HepG2 (cell line): ENCODE results near the gene WDR54. TPM values are rescaled to one million over a fixed set of nuclear protein-coding genes. Genes with fewer than 3 reads are reported as not detected.

Experiments
- ATAC-seq: fragments of 200-7000 bp; cut with Tn5 transposase; 3 replicates; pipeline ENCODE4 v1.9.1; 2020; ENCODE audit warnings: mild to moderate bottlenecking, moderate library complexity
- BruUV-seq: library from RNA; stranded (reverse); fragments of 400-500 nt; replicated peaks from 2 replicates; lab custom pipeline; 2021; lab: Mats Ljungman, UMichigan
- CTCF ChIA-PET: fragments of 300-600 bp; formaldehyde crosslinking; extraction: SDS; loops from one replicate; lab custom pipeline; 2021; ENCODE audit warnings: low total read pairs, inconsistent platforms, low intra/inter-chr PET ratio; lab: Yijun Ruan, JAX
- POLR2A ChIA-PET: fragments of 350-600 bp; sonication (Branson Sonifier 250); formaldehyde crosslinking; loops from one replicate; lab custom pipeline; 2020; ENCODE audit warnings: antibody characterized with exemption, inconsistent platforms; lab: Yijun Ruan, JAX
- DNase-seq: peaks from one replicate; pipeline ENCODE4 v3.0.0-alpha.2; 2015; ENCODE audit warnings: low spot score
- FAIRE-seq: peaks from 3 replicates; lab custom pipeline; 2011; peaks lifted over from hg19 to GRCh38; lab: Jason Lieb, UNC
- H2AFZ ChIP-seq: one replicate; pipeline ENCODE4 v1.6.1; 2011; ENCODE audit warnings: low read length, inconsistent platforms
- H3K27ac ChIP-seq: fragments of 300-600 bp; 3 replicates; pipeline ENCODE4 v1.8.0; 2011; ENCODE audit warnings: mixed run types, mild to moderate bottlenecking, mixed read lengths, low read length, inconsistent platforms; ENCODE audit not compliant: insufficient read depth; ENCODE audit errors: extremely low read length
- H3K27me3 ChIP-seq, 2 experiments: fragments of 200-600 bp in 1 of 2; 2 replicates in 1 of 2; 3 replicates in 1 of 2; pipeline versions ENCODE4 v1.6.0 to v1.8.0; 2011; ENCODE audit warnings: low read length in 2 of 2, mild to moderate bottlenecking in 2 of 2, moderate library complexity in 2 of 2, inconsistent platforms in 1 of 2; ENCODE audit not compliant: insufficient read depth in 2 of 2, control insufficient read depth in 1 of 2
- H3K36me3 ChIP-seq, 2 experiments: fragments of 200-600 bp in 1 of 2; replicated peaks in 1 of 2; 2 replicates in 1 of 2; 3 replicates in 1 of 2; pipeline versions ENCODE4 v1.5.1 to v1.8.0; 2011; ENCODE audit warnings: low read length in 2 of 2, inconsistent platforms in 1 of 2; ENCODE audit not compliant: insufficient read depth in 2 of 2, control insufficient read depth in 1 of 2
- H3K4me1 ChIP-seq: 2 replicates; pipeline ENCODE4 v1.5.1; 2012; ENCODE audit warnings: low read length, inconsistent platforms; ENCODE audit not compliant: insufficient read depth
- H3K4me2 ChIP-seq: 2 replicates; pipeline ENCODE4 v1.6.0; 2011; ENCODE audit warnings: low read depth, low read length, inconsistent platforms
- H3K4me3 ChIP-seq, 3 experiments: fragments of 200-600 bp in 1 of 3; sonication (generic), shearing (Covaris generic) in 1 of 3; replicated peaks in 1 of 3; 2 replicates each; pipeline ENCODE4 v1.5.1; 2011 to 2016; ENCODE audit warnings: low read length in 3 of 3, inconsistent platforms in 2 of 3, low read depth in 2 of 3, mild to moderate bottlenecking in 2 of 3, control low read depth in 1 of 3, mixed read lengths in 1 of 3; ENCODE audit not compliant: insufficient read depth in 1 of 3
- H3K79me2 ChIP-seq: one replicate; pipeline ENCODE4 v1.6.1; 2011; ENCODE audit warnings: low read length, inconsistent platforms; ENCODE audit not compliant: insufficient read depth
- H3K9ac ChIP-seq: 2 replicates; pipeline ENCODE4 v1.6.0; 2011; ENCODE audit warnings: mild to moderate bottlenecking, low read depth, low read length, inconsistent platforms; ENCODE audit not compliant: insufficient read depth
- H3K9me3 ChIP-seq: 2 replicates; pipeline ENCODE4 v1.5.1; 2012; ENCODE audit warnings: mild to moderate bottlenecking, low read length
- H4K20me1 ChIP-seq: 2 replicates; pipeline ENCODE4 v1.6.0; 2011; ENCODE audit warnings: inconsistent platforms, mild to moderate bottlenecking, low read length, moderate library complexity; ENCODE audit not compliant: insufficient read depth
- CEBPG ChIP-seq: IDR thresholded peaks from 2 replicates; pipeline ENCODE4 v1.6.1; 2016
- DPF2 ChIP-seq: sonication (generic); formaldehyde crosslinking; IDR thresholded peaks from 2 replicates; pipeline ENCODE4 v1.4.0; 2020; ENCODE audit warnings: mild to moderate bottlenecking, low read depth, missing genetic modification reagents, borderline replicate concordance
- GATAD2A ChIP-seq: IDR thresholded peaks from 2 replicates; pipeline ENCODE4 v1.6.1; 2016
- GPBP1L1 ChIP-seq: sonication (generic); formaldehyde crosslinking; IDR thresholded peaks from 2 replicates; pipeline ENCODE4 v1.5.0; 2020; ENCODE audit warnings: mild to moderate bottlenecking, missing genetic modification reagents
- NCOA5 ChIP-seq: sonication (generic); formaldehyde crosslinking; IDR thresholded peaks from 2 replicates; pipeline ENCODE4 v1.4.0; 2020; ENCODE audit warnings: missing genetic modification reagents
- POLR2G ChIP-seq: fragments of 200-400 bp; formaldehyde crosslinking; IDR thresholded peaks from 2 replicates; pipeline ENCODE4 v1.6.1; 2018; ENCODE audit warnings: mild to moderate bottlenecking, low read depth, low read length, moderate library complexity
- RAD21 ChIP-seq: fragments of 450-650 bp; formaldehyde crosslinking; IDR thresholded peaks from 2 replicates; pipeline ENCODE4 v1.5.0; 2020; ENCODE audit warnings: mild to moderate bottlenecking
- RELA ChIP-seq: sonication (generic); formaldehyde crosslinking; IDR thresholded peaks from 2 replicates; pipeline ENCODE4 v1.4.0; 2020; ENCODE audit warnings: missing genetic modification reagents
- TBP ChIP-seq: sonication (generic); formaldehyde crosslinking; IDR thresholded peaks from 2 replicates; pipeline ENCODE4 v1.5.0; 2020; ENCODE audit warnings: missing genetic modification reagents
- ZBTB39 ChIP-seq: sonication (generic); formaldehyde crosslinking; IDR thresholded peaks from 2 replicates; pipeline ENCODE4 v1.5.0; 2020; ENCODE audit warnings: missing genetic modification reagents
- ZNF275 ChIP-seq: sonication (generic); formaldehyde crosslinking; IDR thresholded peaks from 2 replicates; pipeline ENCODE4 v1.8.0; 2022; ENCODE audit warnings: missing genetic modification reagents, mild to moderate bottlenecking, inconsistent platforms, borderline replicate concordance
- ZNF281 ChIP-seq: sonication (generic); formaldehyde crosslinking; IDR thresholded peaks from 2 replicates; pipeline ENCODE4 v1.4.0; 2020; ENCODE audit warnings: missing genetic modification reagents, borderline replicate concordance
- ZNF333 ChIP-seq: sonication (generic); formaldehyde crosslinking; IDR thresholded peaks from 2 replicates; pipeline ENCODE4 v1.4.0; 2020; ENCODE audit warnings: mild to moderate bottlenecking, missing genetic modification reagents, borderline replicate concordance
- ZNF460 ChIP-seq: sonication (generic); formaldehyde crosslinking; IDR thresholded peaks from 2 replicates; pipeline ENCODE4 v1.5.1; 2020; ENCODE audit warnings: missing genetic modification reagents, mild to moderate bottlenecking, borderline replicate concordance
- ZNF547 ChIP-seq: sonication (generic); formaldehyde crosslinking; IDR thresholded peaks from 2 replicates; pipeline ENCODE4 v1.5.1; 2020; ENCODE audit warnings: mild to moderate bottlenecking, missing genetic modification reagents
- ZNF564 ChIP-seq: sonication (generic); formaldehyde crosslinking; IDR thresholded peaks from 2 replicates; pipeline ENCODE4 v1.8.1; 2023; ENCODE audit warnings: mild to moderate bottlenecking, missing genetic modification reagents
- ZNF619 ChIP-seq: sonication (generic); formaldehyde crosslinking; IDR thresholded peaks from 2 replicates; pipeline ENCODE4 v1.4.0; 2020; ENCODE audit warnings: mild to moderate bottlenecking, missing genetic modification reagents
- WGBS: methylation state at CpG from one replicate; pipeline ENCODE4 v1.1.6; 2017; ENCODE audit warnings: low lambda C conversion rate; 5-methylcytosine and 5-hydroxymethylcytosine counted together
- in situ Hi-C: cut with HindIII; loops from 2 replicates; pipeline ENCODE4 v1.10.0; 2017; ENCODE audit warnings: low pct_unique_long_range_greater_than_20kb; ENCODE audit not compliant: extremely low pct_ligation_motif_present
- intact Hi-C: fragments of 100-400 bp; cut with micrococcal nuclease; formaldehyde crosslinking; loops from one replicate; pipeline ENCODE4 v1.10.0; 2022; ENCODE audit not compliant: unreplicated experiment
- polyA plus RNA-seq, 8 experiments: library from polyadenylated mRNA; depleted of rRNA in 3 of 8; stranded (reverse) in 7 of 8; unstranded in 1 of 8; fragments of >200 nt; fragmentation: Illumina TruSeq in 4 of 8; extraction: Trizol in 4 of 8; gene quantifications; 2 replicates each; pipeline versions ENCODE4 v1.2.1 to v1.2.3, GENCODE V29; 2011 to 2016; ENCODE audit warnings: low read depth in 4 of 8, missing spikeins in 1 of 8, mixed read lengths in 1 of 8; ENCODE audit not compliant: insufficient read depth in 1 of 8
- total RNA-seq, 5 experiments: library from RNA; depleted of rRNA; stranded (reverse); fragments of >200 nt; fragmentation: Illumina TruSeq; extraction: Trizol; gene quantifications; 2 replicates each; pipeline ENCODE4 v1.2.3, GENCODE V29; 2016; ENCODE audit warnings: low read depth in 1 of 5

WDR54 gene
- total and polyA plus RNA-seq, 2 of the 13 experiments (the other 11 are each of a cell fraction or from before 2014, with no cell fraction given): 2.0 to 17.3 TPM

- H3K9me3 ChIP-seq: no peaks in the 10 kb centered on the region
- FAIRE-seq: no peak
- DNase-seq: no peak
Measured at GRCh38 chr2:74373221-74373676, 48.3 kb upstream of the WDR54 start.

More at GRCh38 chr2:74373221-74373676, 48.3 kb upstream of the WDR54 start:
- Histone ChIP-seq H3K79me2 (no peaks in the 10 kb centered on the region), H3K4me1 (no peaks in the 10 kb centered on the region), H2AFZ (no peak overlapping the region), H3K4me3 (no peak overlapping the region), H3K27ac (no peak overlapping the region), H3K4me2 (no peak overlapping the region), H3K27me3 (no peaks in the 10 kb centered on the region), H4K20me1 (no peaks in the 10 kb centered on the region; the same call in 1 of the 2 replicates), H3K9ac (no peak overlapping the region), H3K36me3 (peaks cover 51 to 69% of the 10 kb centered on the region in 2 experiments)
- BruUV-seq: no TSS peak
- no peak for TF ChIP-seq NCOA5 (CRISPR knock-in tag)
- TF ChIP-seq RELA (CRISPR knock-in tag): no peak
- TF ChIP-seq ZNF619 (CRISPR knock-in tag): no peak
- TF ChIP-seq ZNF333 (CRISPR knock-in tag): no peak
- TF ChIP-seq RAD21 (CRISPR knock-in tag): no peak
- no peak for TF ChIP-seq ZBTB39 (CRISPR knock-in tag)
- TF ChIP-seq CEBPG (CRISPR knock-in tag): no peak
- no peak for TF ChIP-seq ZNF460 (CRISPR knock-in tag)
- no peak for TF ChIP-seq POLR2G
- TF ChIP-seq ZNF281 (CRISPR knock-in tag): no peak
- no peak for TF ChIP-seq DPF2 (CRISPR knock-in tag)
- no peak for TF ChIP-seq GATAD2A (CRISPR knock-in tag)
- no peak for TF ChIP-seq TBP (CRISPR knock-in tag)
- no peak for TF ChIP-seq ZNF547 (CRISPR knock-in tag)
- no peak for TF ChIP-seq GPBP1L1 (CRISPR knock-in tag)
- TF ChIP-seq ZNF564 (CRISPR knock-in tag): no peak
- no peak for TF ChIP-seq ZNF275 (CRISPR knock-in tag)
- POLR2A ChIA-PET: no interaction called here
- 95% methylated on average over 3 of the region's 5 CpGs for WGBS
- ATAC-seq: no peak
- in situ Hi-C loops: no loop called here
- intact Hi-C loops: no loop called here
- CTCF ChIA-PET: no interaction called here
